Effector memory CD8-positive, alpha-beta T cell (primary cell): ENCODE measurements around the gene AOAH.
"Not testable (repeated sequence)": the region's sequence is repeated elsewhere in the genome, so short reads cannot be mapped to it uniquely, and the experiment has no call there.

Source experiments
- ATAC-seq: fragments of 150-1000 bp; cut with Tn5 transposase; replicated peaks from 2 replicates; pipeline ENCODE4 v1.10.0; 2021; ENCODE audit warnings: mild to moderate bottlenecking, moderate library complexity
- DNase-seq, 3 experiments: peaks; one replicate each; pipeline ENCODE4 v3.0.0; 2021
- H3K27ac Mint-ChIP-seq, 2 donors: one replicate each; pipeline ENCODE4 v1.8.0; 2022; ENCODE audit warnings: mild to moderate bottlenecking in 2 of 2, mixed read lengths in 2 of 2, moderate library complexity in 2 of 2
- H3K27me3 Mint-ChIP-seq, 2 donors: one replicate each; pipeline ENCODE4 v1.8.0; 2022; ENCODE audit warnings: mixed read lengths in 2 of 2
- H3K36me3 Mint-ChIP-seq: one replicate; pipeline ENCODE4 v1.8.0; 2022; ENCODE audit warnings: mild to moderate bottlenecking, moderate library complexity, mixed read lengths; ENCODE audit not compliant: insufficient read depth
- H3K4me1 Mint-ChIP-seq, 2 donors: one replicate each; pipeline ENCODE4 v1.8.0; 2022; ENCODE audit warnings: low read depth in 2 of 2, mixed read lengths in 2 of 2
- H3K4me3 Mint-ChIP-seq, 2 donors: one replicate each; pipeline ENCODE4 v1.8.0; 2022; ENCODE audit warnings: mild to moderate bottlenecking in 2 of 2, mixed read lengths in 2 of 2, moderate library complexity in 2 of 2
- H3K9me3 Mint-ChIP-seq, 2 donors: one replicate each; pipeline ENCODE4 v1.8.0; 2022; ENCODE audit warnings: mixed read lengths in 2 of 2

Gene AOAH

GRCh38 chr7:36515847-36516246, 208.4 kb downstream of the AOAH start:
- Mint-ChIP-seq H3K9me3 (peaks cover 4 to 9% of the 10 kb centered on the region in 2 donors), H3K4me3 (no peak overlapping the region), H3K27ac (peak overlapping the region; percentile 32 to 91), H3K36me3 (peaks cover 60% of the 10 kb centered on the region), H3K4me1 (peaks cover 13 to 40% of the 10 kb centered on the region in 2 donors), H3K27me3 (no peaks in the 10 kb centered on the region)
- DNase-seq (no peak), ATAC-seq (no peak)

- Mint-ChIP-seq H3K27me3 (no peaks in the 10 kb centered on the region), H3K4me3 (no peak overlapping the region), H3K27ac (peak overlapping the region; percentile 32 to 91), H3K4me1 (peaks cover 13 to 35% of the 10 kb centered on the region in 2 donors), H3K36me3 (peaks cover 60% of the 10 kb centered on the region), H3K9me3 (peaks cover 4 to 9% of the 10 kb centered on the region in 2 donors)
- ATAC-seq (peak; percentile 25), DNase-seq (no peak)
Measured at GRCh38 chr7:36514289-36515243, 209.7 kb downstream of the AOAH start.

GRCh38 chr7:36513393-36513792, 210.9 kb downstream of the AOAH start:
- H3K27ac Mint-ChIP-seq: peak overlapping the region; percentile 32 to 91
- peak overlapping the region in 1 of 2 donors; percentile 10 for H3K4me3 Mint-ChIP-seq
- no peak for DNase-seq
- H3K36me3 Mint-ChIP-seq: peaks cover 59% of the 10 kb centered on the region
- ATAC-seq: peak; percentile 44
- no peaks in the 10 kb centered on the region for H3K27me3 Mint-ChIP-seq
- peaks cover 13 to 24% of the 10 kb centered on the region in 2 donors for H3K4me1 Mint-ChIP-seq
- H3K9me3 Mint-ChIP-seq: peaks cover 4 to 9% of the 10 kb centered on the region in 2 donors

- DNase-seq: no peak
- H3K9me3 Mint-ChIP-seq: peaks cover 4 to 9% of the 10 kb centered on the region in 2 donors
- ATAC-seq: no peak
- H3K4me1 Mint-ChIP-seq: peaks cover 11 to 18% of the 10 kb centered on the region in 2 donors
- H3K27ac Mint-ChIP-seq: peak overlapping the region; percentile 32 to 77
- no peak overlapping the region for H3K4me3 Mint-ChIP-seq
- H3K36me3 Mint-ChIP-seq: peaks cover 59% of the 10 kb centered on the region
- H3K27me3 Mint-ChIP-seq: no peaks in the 10 kb centered on the region
Measured at GRCh38 chr7:36512616-36513015, 211.7 kb downstream of the AOAH start.

DNA sequence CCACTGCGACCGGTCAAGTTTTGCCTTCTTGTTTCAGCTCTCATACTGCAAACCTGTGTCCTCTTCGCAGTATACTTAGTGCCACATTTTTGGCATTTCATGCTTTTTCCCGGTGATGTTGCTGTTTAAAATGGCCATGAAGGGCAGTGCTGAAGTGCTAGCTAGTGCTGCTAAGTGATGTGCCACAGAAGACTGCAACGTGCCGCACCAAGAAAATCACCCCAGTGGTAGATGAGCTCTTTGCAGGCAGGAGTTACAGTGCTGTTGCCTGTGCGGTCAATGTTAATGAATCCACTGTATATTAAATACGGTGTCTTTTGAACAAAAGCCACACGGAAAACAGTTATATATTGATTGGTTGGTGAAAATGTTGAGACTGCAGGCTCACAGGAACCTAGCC, 214.3 kb downstream of the AOAH start:
- peak overlapping the region in 1 of 2 donors; percentile 16 for H3K4me3 Mint-ChIP-seq
- peak overlapping the region; percentile 36 to 68 for H3K27ac Mint-ChIP-seq
- peaks cover 0 to 2% of the 10 kb centered on the region in 2 donors for H3K9me3 Mint-ChIP-seq
- H3K27me3 Mint-ChIP-seq: no peaks in the 10 kb centered on the region
- H3K36me3 Mint-ChIP-seq: peaks cover 46% of the 10 kb centered on the region
- peaks cover 0 to 7% of the 10 kb centered on the region in 2 donors for H3K4me1 Mint-ChIP-seq
- ATAC-seq (no peak), DNase-seq (no peak)

DNA sequence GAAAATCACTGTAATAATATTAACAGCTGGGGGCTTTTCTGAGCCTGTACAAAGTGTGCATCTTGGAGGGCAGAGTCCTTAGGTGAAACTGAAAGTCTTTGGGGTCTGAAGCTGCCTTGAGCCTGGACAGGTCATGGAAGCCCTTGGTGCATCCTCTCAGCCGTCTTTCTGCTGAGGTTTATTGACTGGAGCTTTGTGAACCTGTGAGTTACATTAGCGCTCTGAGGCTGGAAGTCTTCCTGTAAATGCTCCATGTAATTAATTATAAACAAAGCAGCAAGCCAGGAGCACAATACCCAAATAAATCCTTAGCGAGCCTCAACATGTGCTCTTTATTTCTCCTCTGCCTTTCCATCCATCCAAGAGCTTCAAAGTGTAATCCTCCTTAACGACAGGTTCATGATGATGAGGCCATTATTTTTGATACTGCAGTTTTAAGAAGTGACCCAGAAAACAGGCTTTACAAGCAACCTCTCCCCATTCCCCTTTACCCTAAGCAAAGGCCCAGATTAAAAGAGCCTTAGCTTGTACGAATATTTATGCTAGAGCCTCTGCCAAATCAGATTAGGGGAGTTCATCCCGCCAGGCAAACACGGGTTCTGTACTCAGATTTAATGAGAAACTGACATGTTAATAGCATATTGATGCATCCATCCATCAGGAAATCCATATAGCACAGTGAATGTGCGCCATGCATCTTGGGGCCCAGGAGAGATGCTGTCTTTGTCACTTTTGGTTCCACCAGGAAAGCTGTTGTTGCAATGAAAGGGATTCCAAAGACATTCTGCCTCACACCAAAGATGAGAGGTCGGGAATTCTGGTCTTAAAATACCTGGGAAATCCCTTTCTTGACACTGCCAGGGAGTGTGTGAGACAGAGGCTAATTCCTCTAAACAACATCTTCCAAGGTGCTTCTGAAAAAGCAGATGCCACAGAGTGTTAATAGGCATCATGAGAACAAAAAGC, 216.5 kb downstream of the AOAH start:
- Mint-ChIP-seq H3K27me3 (no peaks in the 10 kb centered on the region), H3K4me1 (peaks cover 0 to 2% of the 10 kb centered on the region in 2 donors), H3K9me3 (peaks cover 2 to 7% of the 10 kb centered on the region in 2 donors), H3K4me3 (no peak overlapping the region), H3K27ac (peak overlapping the region; percentile 68 to 90), H3K36me3 (peaks cover 43% of the 10 kb centered on the region)
- no peak for ATAC-seq
- no peak for DNase-seq

DNA sequence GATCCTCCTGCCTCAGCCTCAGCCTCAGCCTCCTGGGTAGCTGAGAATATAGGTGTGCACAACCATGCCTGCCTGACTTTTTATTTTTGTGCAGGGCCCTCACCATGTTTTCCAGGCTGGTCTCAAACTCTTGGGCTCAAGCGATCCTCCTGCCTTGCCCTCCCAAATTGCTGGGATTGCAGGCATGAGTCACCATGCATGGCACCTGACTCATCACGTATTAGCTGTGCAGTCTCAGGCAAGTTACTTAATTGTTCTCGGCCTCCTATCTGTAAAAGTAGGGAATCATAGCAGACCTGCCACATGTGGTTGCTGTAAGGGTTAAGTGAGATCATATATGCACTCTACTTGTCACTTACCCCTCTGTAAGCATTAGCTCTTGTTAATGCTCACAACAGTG, 217.5 kb downstream of the AOAH start:
- Mint-ChIP-seq H3K36me3 (peaks cover 44% of the 10 kb centered on the region), H3K27ac (peak overlapping the region in 1 of 2 donors; percentile 90), H3K9me3 (peaks cover 4 to 7% of the 10 kb centered on the region in 2 donors), H3K4me1 (peaks cover 0 to 2% of the 10 kb centered on the region in 2 donors), H3K27me3 (no peaks in the 10 kb centered on the region), H3K4me3 (no peak overlapping the region)
- ATAC-seq (no peak), DNase-seq (no peak)

- H3K4me3 Mint-ChIP-seq: no peak overlapping the region
- peaks cover 41% of the 10 kb centered on the region for H3K36me3 Mint-ChIP-seq
- peaks cover 4 to 7% of the 10 kb centered on the region in 2 donors for H3K9me3 Mint-ChIP-seq
- H3K27me3 Mint-ChIP-seq: no peaks in the 10 kb centered on the region
- no peak for DNase-seq
- H3K27ac Mint-ChIP-seq: peak overlapping the region; percentile 27 to 90
- ATAC-seq: no peak
- peaks cover 0 to 2% of the 10 kb centered on the region in 2 donors for H3K4me1 Mint-ChIP-seq
Measured at GRCh38 chr7:36506130-36506798, 218.0 kb downstream of the AOAH start.

DNA sequence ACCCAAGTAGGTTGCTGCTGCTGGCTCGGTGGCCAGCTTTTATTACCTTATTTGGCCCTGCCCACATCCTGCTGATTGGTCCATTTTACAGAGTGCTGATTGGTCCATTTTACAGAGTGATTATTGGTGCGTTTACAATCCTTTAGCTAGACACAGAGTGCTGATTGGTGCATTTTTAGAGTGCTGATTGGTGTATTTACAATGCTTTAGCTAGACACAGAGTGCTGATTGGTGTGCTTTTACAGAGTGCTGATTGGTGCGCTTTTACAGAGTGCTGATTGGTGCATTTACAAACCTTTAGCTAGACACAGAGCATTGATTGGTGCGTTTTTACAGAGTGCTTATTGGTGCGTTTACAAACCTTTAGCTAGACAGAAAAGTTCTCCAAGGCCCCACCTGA, 219.7 kb downstream of the AOAH start:
- not testable (repeated sequence) for H3K4me1 Mint-ChIP-seq

DNA sequence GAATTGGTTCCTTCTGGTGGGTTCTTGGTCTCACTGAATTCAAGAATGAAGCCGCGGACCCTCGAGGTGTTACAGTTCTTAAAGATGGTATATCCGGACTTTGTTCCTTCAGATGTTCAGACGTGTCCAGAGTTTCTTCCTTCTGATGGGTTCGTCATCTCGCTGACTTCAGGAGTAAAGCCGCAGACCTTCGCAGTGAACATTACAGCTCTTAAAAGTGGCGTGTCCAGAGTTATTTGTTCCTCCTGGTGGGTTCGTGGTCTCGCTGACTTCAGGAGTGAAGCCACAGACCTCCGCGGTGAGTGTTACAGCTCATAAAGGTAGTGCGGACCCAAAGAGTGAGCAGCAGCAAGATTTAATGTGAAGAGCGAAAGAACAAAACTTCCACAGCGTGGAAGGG, 220.1 kb downstream of the AOAH start:
- not testable (repeated sequence) for H3K4me3 Mint-ChIP-seq, H3K27ac Mint-ChIP-seq, H3K9me3 Mint-ChIP-seq, H3K27me3 Mint-ChIP-seq, DNase-seq, H3K4me1 Mint-ChIP-seq, ATAC-seq
- H3K36me3 Mint-ChIP-seq: peaks cover 29% of the 10 kb centered on the region

More for the DNA sequence above, 219.7 kb downstream of the AOAH start:
- not testable (repeated sequence) for DNase-seq, ATAC-seq, H3K9me3 Mint-ChIP-seq, H3K4me3 Mint-ChIP-seq, H3K27me3 Mint-ChIP-seq, H3K27ac Mint-ChIP-seq
- H3K36me3 Mint-ChIP-seq: peaks cover 33% of the 10 kb centered on the region

DNA sequence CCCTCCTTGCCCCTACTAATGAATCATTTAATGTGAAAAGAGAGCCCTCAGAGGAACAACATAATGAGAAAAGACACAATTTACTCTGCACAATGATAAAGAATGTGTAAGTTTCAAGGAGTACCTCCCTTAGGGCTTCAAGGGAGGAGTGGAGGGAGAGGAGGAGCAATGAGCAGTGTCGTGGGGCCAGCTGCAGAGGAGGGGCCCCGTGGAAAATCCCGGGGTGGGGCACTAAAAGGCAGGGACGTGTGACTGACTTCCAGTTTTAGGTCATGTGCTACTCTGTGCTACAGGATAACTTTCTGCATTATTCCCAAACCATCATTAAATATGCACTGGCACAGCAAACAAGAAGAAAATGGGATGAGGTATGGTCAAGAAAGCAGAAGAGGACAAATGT, 226.5 kb downstream of the AOAH start:
- Mint-ChIP-seq H3K9me3 (peaks cover 0 to 2% of the 10 kb centered on the region in 2 donors), H3K27me3 (peaks cover 11 to 12% of the 10 kb centered on the region in 2 donors), H3K27ac (no peak overlapping the region), H3K4me1 (no peaks in the 10 kb centered on the region), H3K4me3 (no peak overlapping the region), H3K36me3 (peaks cover 7% of the 10 kb centered on the region)
- ATAC-seq (no peak), DNase-seq (no peak)

DNA sequence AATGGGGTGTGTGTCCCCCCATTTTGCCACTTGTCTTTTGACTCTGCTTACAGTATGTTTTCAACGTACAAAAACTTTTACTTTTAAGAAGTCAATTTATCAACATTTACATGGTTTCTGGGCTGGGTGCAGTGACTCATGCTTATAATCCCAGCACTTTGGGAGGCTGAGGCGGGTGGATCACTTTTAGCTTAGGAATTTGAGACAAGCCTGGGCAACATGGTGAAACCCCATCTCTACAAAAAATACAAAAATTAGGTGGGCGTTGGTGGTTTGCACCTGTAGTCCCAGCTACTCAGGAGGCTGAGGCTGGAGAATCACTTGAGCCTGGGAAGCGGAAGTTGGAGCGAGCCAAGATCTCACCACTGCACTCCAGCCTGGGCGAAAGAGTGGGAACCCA, 227.1 kb downstream of the AOAH start:
- H3K27me3 Mint-ChIP-seq: peaks cover 11 to 12% of the 10 kb centered on the region in 2 donors
- peak overlapping the region in 1 of 2 donors; percentile 42 for H3K27ac Mint-ChIP-seq
- not testable (repeated sequence) for H3K36me3 Mint-ChIP-seq, H3K9me3 Mint-ChIP-seq, H3K4me1 Mint-ChIP-seq, ATAC-seq, DNase-seq, H3K4me3 Mint-ChIP-seq

DNA sequence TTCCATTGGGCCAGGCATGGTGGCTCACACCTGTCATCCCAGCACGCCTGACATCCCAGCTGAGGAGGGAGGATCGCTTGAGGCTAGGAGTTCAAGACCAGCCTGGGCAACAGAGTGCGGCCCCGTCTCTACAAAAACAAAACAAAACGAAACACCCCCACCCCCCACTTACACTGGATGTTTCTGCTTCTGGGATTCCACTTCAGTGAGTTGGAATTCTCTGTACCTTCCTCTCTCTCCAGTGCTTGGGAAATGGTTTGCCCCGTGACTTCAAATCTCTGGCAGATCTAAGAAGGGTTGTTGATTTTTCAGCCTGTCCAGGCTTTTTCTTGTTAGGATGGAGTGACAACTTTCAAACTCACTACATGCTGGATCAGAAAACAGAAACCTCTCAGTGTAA, 227.7 kb downstream of the AOAH start:
- no peak overlapping the region for H3K4me3 Mint-ChIP-seq
- ATAC-seq (no peak), DNase-seq (no peak)
- peak overlapping the region in 1 of 2 donors; percentile 42 for H3K27ac Mint-ChIP-seq
- no peaks in the 10 kb centered on the region for H3K9me3 Mint-ChIP-seq
- H3K27me3 Mint-ChIP-seq: peaks cover 11 to 12% of the 10 kb centered on the region in 2 donors
- H3K4me1 Mint-ChIP-seq: no peaks in the 10 kb centered on the region
- H3K36me3 Mint-ChIP-seq: peaks cover 2% of the 10 kb centered on the region
